OCI-LY3 (cell line): ENCODE measurements around the gene NUS1.
"Not testable (repeated sequence)": the region's sequence is repeated elsewhere in the genome, so short reads cannot be mapped to it uniquely, and the experiment has no call there.

Source experiments
- H2AFZ ChIP-seq: fragments of 200-600, 300-600 bp; shearing (Covaris generic); 2 replicates; pipeline ENCODE4 v1.6.0; 2014; ENCODE audit warnings: antibody characterized with exemption, low read depth, low read length
- H3K27ac ChIP-seq: fragments of 200-600, 300-600 bp; sonication (generic); 2 replicates; pipeline ENCODE4 v1.5.1; 2014; ENCODE audit warnings: mild to moderate bottlenecking, low read length, moderate library complexity, mixed read lengths
- H3K27me3 ChIP-seq: fragments of 200-600, 300-600 bp; sonication (generic); 2 replicates; pipeline ENCODE4 v1.6.1; 2014; ENCODE audit warnings: low read depth, low read length, mixed read lengths
- H3K36me3 ChIP-seq: fragments of 200-600, 300-600 bp; sonication (generic); replicated peaks from 2 replicates; pipeline ENCODE3; 2014; ENCODE audit warnings: low read depth, low read length, mixed read lengths
- H3K4me1 ChIP-seq: fragments of 300-600, 200-600 bp; sonication (generic); 2 replicates; pipeline ENCODE4 v1.6.1; 2014; ENCODE audit warnings: low read length, mixed read lengths
- H3K4me2 ChIP-seq: fragments of 200-600, 300-600 bp; sonication (generic); 2 replicates; pipeline ENCODE4 v1.6.1; 2014; ENCODE audit warnings: low read length, mixed read lengths
- H3K4me3 ChIP-seq: fragments of 300-600, 200-600 bp; sonication (generic); 2 replicates; pipeline ENCODE4 v1.5.1; 2014; ENCODE audit warnings: antibody characterized with exemption, mild to moderate bottlenecking, low read length, moderate library complexity
- H3K79me2 ChIP-seq: fragments of 300-600, 200-600 bp; shearing (Covaris generic); 2 replicates; pipeline ENCODE4 v1.6.1; 2014; ENCODE audit warnings: mild to moderate bottlenecking, low read length, mixed read lengths
- H3K9ac ChIP-seq: fragments of 300-600, 200-600 bp; shearing (Covaris generic); 2 replicates; pipeline ENCODE4 v1.6.0; 2014; ENCODE audit warnings: mild to moderate bottlenecking, low read length, moderate library complexity
- H3K9me3 ChIP-seq: fragments of 200-600, 300-600 bp; shearing (Covaris generic); 2 replicates; pipeline ENCODE4 v1.6.1; 2014; ENCODE audit warnings: low read length, mixed read lengths; ENCODE audit not compliant: insufficient read depth
- H4K20me1 ChIP-seq: fragments of 200-600, 300-600 bp; sonication (generic); 2 replicates; pipeline ENCODE4 v1.6.1; 2016; ENCODE audit warnings: low read length, mixed read lengths; ENCODE audit not compliant: insufficient read depth
- EZH2phosphoT487 ChIP-seq: fragments of 200-600 bp; shearing (Covaris generic); IDR thresholded peaks from 2 replicates; pipeline ENCODE4 v1.6.1; 2018; ENCODE audit warnings: antibody characterized with exemption, mixed run types, low read depth
- TF ChIP-seq, protein P1 (sequence below): fragments of 200-600, 300-600 bp; sonication (generic); IDR thresholded peaks from 2 replicates; pipeline ENCODE4 v1.5.1; 2014; ENCODE audit warnings: antibody characterized with exemption, low read length, low read depth

Gene NUS1

GRCh38 chr6:117711369-117711768, 36.1 kb downstream of the NUS1 start:
- no peaks in the 10 kb centered on the region for H4K20me1 ChIP-seq
- H3K27ac ChIP-seq = no peak overlapping the region
- H3K4me2 ChIP-seq = no peak overlapping the region
- H3K4me3 ChIP-seq = no peak overlapping the region
- no peaks in the 10 kb centered on the region for H3K9me3 ChIP-seq
- H2AFZ ChIP-seq = no peak overlapping the region
- H3K79me2 ChIP-seq = 0 out of 2 replicates have a peak, but pooled peaks cover 2% of the 10 kb centered on the region
- no peak overlapping the region for H3K9ac ChIP-seq
- peaks cover 14% of the 10 kb centered on the region for H3K36me3 ChIP-seq
- H3K4me1 ChIP-seq = peaks cover 9% of the 10 kb centered on the region
- TF ChIP-seq, protein P1, sequence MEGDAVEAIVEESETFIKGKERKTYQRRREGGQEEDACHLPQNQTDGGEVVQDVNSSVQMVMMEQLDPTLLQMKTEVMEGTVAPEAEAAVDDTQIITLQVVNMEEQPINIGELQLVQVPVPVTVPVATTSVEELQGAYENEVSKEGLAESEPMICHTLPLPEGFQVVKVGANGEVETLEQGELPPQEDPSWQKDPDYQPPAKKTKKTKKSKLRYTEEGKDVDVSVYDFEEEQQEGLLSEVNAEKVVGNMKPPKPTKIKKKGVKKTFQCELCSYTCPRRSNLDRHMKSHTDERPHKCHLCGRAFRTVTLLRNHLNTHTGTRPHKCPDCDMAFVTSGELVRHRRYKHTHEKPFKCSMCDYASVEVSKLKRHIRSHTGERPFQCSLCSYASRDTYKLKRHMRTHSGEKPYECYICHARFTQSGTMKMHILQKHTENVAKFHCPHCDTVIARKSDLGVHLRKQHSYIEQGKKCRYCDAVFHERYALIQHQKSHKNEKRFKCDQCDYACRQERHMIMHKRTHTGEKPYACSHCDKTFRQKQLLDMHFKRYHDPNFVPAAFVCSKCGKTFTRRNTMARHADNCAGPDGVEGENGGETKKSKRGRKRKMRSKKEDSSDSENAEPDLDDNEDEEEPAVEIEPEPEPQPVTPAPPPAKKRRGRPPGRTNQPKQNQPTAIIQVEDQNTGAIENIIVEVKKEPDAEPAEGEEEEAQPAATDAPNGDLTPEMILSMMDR = peak; percentile 30; the same call in 1 of the 2 replicates
- TF ChIP-seq EZH2phosphoT487 = no peak
- no peaks in the 10 kb centered on the region for H3K27me3 ChIP-seq

- H3K4me1 ChIP-seq = no peaks in the 10 kb centered on the region
- H2AFZ ChIP-seq = no peak overlapping the region
- no peaks in the 10 kb centered on the region for H3K27me3 ChIP-seq
- no peak overlapping the region for H3K27ac ChIP-seq
- no peaks in the 10 kb centered on the region for H4K20me1 ChIP-seq
- H3K4me3 ChIP-seq = no peak overlapping the region
- no peak for TF ChIP-seq EZH2phosphoT487
- TF ChIP-seq, protein P1 = no peak
- H3K4me2 ChIP-seq = no peak overlapping the region
- H3K79me2 ChIP-seq = no peaks in the 10 kb centered on the region
- H3K36me3 ChIP-seq = peaks cover 25% of the 10 kb centered on the region
- no peak overlapping the region for H3K9ac ChIP-seq
- no peaks in the 10 kb centered on the region for H3K9me3 ChIP-seq
These were observed 43.6 kb downstream of the NUS1 start for GRCh38 chr6:117718895-117719294.

DNA sequence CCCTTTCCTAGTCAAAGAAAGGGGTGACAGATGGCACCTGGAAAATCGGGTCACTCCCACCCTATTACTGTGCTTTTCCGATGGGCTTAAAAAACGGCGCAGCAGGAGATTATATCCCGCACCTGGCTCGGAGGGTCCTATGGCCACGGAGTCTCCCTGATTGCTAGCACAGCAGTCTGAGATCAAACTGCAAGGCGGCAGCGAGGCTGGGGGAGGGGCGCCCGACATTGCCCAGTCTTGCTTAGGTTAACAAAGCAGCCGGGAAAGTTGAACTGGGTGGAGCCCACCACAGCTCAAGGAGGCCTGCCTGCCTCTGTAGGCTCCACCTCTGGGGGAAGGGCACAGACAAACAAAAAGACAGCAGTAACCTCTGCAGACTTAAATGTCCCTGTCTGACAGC, 46.3 kb downstream of the NUS1 start:
- H3K27me3 ChIP-seq, H3K4me2 ChIP-seq, H3K4me1 ChIP-seq, H3K9me3 ChIP-seq, H3K79me2 ChIP-seq, H3K27ac ChIP-seq, H3K4me3 ChIP-seq, H2AFZ ChIP-seq, H3K9ac ChIP-seq, H4K20me1 ChIP-seq: not testable (repeated sequence)
- peaks cover 25% of the 10 kb centered on the region for H3K36me3 ChIP-seq

GRCh38 chr6:117728626-117729025, 53.4 kb downstream of the NUS1 start:
- Histone ChIP-seq H3K79me2 (no peaks in the 10 kb centered on the region), H4K20me1 (no peaks in the 10 kb centered on the region), H3K36me3 (no peaks in the 10 kb centered on the region), H3K4me3 (no peak overlapping the region), H3K27ac (no peak overlapping the region), H2AFZ (no peak overlapping the region), H3K4me2 (no peak overlapping the region), H3K9ac (no peak overlapping the region), H3K4me1 (peaks cover 7% of the 10 kb centered on the region), H3K9me3 (no peaks in the 10 kb centered on the region), H3K27me3 (no peaks in the 10 kb centered on the region)
- TF ChIP-seq, protein P1 = no peak
- no peak for TF ChIP-seq EZH2phosphoT487

GRCh38 chr6:117729613-117730012, 54.3 kb downstream of the NUS1 start:
- no peaks in the 10 kb centered on the region for H3K36me3 ChIP-seq

More at GRCh38 chr6:117729613-117730012, 54.3 kb downstream of the NUS1 start:
- H3K9ac ChIP-seq = no peak overlapping the region
- no peaks in the 10 kb centered on the region for H3K9me3 ChIP-seq
- no peaks in the 10 kb centered on the region for H3K27me3 ChIP-seq
- no peak overlapping the region for H3K27ac ChIP-seq
- no peaks in the 10 kb centered on the region for H3K79me2 ChIP-seq
- no peak for TF ChIP-seq EZH2phosphoT487
- TF ChIP-seq, protein P1 = 0 out of 2 replicates have a peak, but pooled peaks have one; percentile 6
- peaks cover 7% of the 10 kb centered on the region for H3K4me1 ChIP-seq
- no peak overlapping the region for H2AFZ ChIP-seq
- no peak overlapping the region for H3K4me2 ChIP-seq
- H4K20me1 ChIP-seq = no peaks in the 10 kb centered on the region
- H3K4me3 ChIP-seq = no peak overlapping the region
